ENCODE measurements around the gene USP31. TPM values are rescaled to one million over a fixed set of nuclear protein-coding genes. Genes with fewer than 3 reads are reported as not detected.

Gene USP31
- total and polyA plus RNA-seq, 2 experiments from 2014 or later, result 3.3 to 6.4 TPM

DNA sequence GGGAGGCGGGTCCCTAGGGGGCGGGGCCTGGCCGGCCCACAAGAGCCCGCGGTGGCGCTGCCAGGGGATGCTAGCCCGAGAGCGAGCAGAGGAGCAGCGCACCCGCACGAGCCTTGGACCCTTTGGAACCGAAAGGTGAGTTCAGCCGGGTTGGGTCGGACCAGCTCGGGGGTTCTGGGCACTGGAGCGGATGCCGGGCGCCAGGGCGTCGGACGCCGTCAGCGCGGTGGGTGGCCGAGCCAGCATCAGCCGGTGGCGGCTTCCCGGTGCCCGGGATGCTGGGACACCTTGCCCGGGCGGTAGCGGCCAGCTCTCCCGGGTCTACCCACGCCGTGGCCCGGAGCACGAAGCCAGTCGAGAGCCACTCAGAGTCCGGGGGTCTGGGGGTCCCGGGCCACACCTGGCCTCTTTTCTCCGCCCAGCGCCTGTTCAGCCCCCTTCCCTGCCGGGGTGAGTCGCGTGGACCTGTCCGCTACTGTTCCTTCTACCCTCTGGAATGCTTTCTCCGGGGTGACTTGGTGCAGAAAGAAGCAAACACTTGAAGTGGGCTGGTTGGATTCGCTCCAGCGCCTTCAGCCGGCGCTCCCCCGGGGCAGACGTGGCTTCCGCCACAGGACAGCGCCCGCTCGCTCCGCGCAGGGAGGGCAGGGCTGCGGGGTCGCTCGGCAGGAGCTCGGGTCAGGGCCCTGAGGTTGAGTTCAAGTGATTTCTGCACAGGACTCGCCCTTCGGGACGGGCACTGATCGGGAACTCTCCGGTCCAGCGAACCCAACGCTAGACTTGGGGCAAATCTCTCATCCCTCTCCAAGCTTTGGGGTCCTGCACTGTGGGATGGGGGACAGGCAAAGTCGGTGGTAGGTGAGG, 33.7 kb upstream of the USP31 start, which contains the start of gene SCNN1G:
Gene SCNN1G (plus strand): TSS at position 67 of the 864 bp plus-strand sequence. CDS start 3,527 bp downstream, outside the sequence.
- H3K4me2 ChIP-seq, result peak within 1 kb of the TSS; percentile 93
- no peaks in the 10 kb centered on the region for H4K20me1 ChIP-seq (ENCODE audit: insufficient read depth, poor library complexity, severe bottlenecking)
- WGBS (ENCODE audit: low lambda C conversion rate, missing lambda C conversion rate), result 7% methylated on average over 52 of the region's 71 CpGs
- H3K4me3 ChIP-seq, result no peak within 1 kb of the TSS
- no peaks in the 10 kb centered on the region for H3K36me3 ChIP-seq (replicated peaks; ENCODE audit: insufficient read depth, low read depth)
- no peak for TF ChIP-seq EZH2phosphoT487 (IDR thresholded peaks at IDR 0.05; ENCODE audit: low read depth, severe bottlenecking, unreplicated experiment)
- TF ChIP-seq, protein P1, sequence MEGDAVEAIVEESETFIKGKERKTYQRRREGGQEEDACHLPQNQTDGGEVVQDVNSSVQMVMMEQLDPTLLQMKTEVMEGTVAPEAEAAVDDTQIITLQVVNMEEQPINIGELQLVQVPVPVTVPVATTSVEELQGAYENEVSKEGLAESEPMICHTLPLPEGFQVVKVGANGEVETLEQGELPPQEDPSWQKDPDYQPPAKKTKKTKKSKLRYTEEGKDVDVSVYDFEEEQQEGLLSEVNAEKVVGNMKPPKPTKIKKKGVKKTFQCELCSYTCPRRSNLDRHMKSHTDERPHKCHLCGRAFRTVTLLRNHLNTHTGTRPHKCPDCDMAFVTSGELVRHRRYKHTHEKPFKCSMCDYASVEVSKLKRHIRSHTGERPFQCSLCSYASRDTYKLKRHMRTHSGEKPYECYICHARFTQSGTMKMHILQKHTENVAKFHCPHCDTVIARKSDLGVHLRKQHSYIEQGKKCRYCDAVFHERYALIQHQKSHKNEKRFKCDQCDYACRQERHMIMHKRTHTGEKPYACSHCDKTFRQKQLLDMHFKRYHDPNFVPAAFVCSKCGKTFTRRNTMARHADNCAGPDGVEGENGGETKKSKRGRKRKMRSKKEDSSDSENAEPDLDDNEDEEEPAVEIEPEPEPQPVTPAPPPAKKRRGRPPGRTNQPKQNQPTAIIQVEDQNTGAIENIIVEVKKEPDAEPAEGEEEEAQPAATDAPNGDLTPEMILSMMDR (IDR thresholded peaks at IDR 0.05; ENCODE audit: poor library complexity), result no peak
- TF ChIP-seq EZH2 (IDR thresholded peaks at IDR 0.05; ENCODE audit: borderline replicate concordance), result no peak
- DNase-seq (ENCODE audit: low spot score), result peak; percentile 16
- no peak within 1 kb of the TSS for H2AFZ ChIP-seq
- H3K27me3 ChIP-seq, result peaks cover 78% of the 10 kb centered on the region
- no peaks in the 10 kb centered on the region for H3K9me3 ChIP-seq (ENCODE audit: low read depth)
- no peak within 1 kb of the TSS for H3K27ac ChIP-seq
- no peaks in the 10 kb centered on the region for H3K9me2 ChIP-seq (replicated peaks; ENCODE audit: insufficient read depth)
- peaks cover 8% of the 10 kb centered on the region for H3K4me1 ChIP-seq (ENCODE audit: insufficient read depth)
- H3K79me2 ChIP-seq, result no peaks in the 10 kb centered on the region

DNA sequence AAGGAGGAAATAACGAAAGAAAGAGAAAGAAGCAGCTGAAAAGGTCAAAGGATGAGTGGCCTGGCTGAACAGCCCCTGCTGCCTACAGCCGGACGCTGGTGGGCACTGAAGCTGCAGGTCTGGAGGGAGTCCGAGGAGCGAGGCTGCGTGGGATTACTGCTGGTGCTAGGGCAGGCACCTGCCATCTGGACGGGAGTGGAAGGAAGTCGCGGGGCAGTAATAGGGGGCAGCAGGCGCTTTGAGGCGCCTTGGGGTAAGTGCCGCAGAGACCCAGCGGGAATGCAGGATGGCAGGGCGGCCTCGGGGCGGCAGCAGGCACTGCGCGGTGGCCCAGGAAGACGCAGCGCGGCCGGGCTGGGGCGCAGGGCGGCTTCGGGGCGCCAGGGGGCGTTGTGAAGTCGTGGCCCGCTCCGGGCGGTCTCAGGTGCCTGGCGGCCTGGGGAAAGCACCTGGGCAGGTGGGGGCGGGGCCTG, 33.0 kb upstream of the USP31 start:
- TF ChIP-seq, protein P1 (IDR thresholded peaks at IDR 0.05; ENCODE audit: poor library complexity), result peak; percentile 78
- TF ChIP-seq EZH2phosphoT487 (IDR thresholded peaks at IDR 0.05; ENCODE audit: low read depth, severe bottlenecking, unreplicated experiment) (no peak), EZH2 (IDR thresholded peaks at IDR 0.05; ENCODE audit: borderline replicate concordance) (no peak)
- Histone ChIP-seq H3K27me3 (peaks cover 72% of the 10 kb centered on the region), H4K20me1 (ENCODE audit: insufficient read depth, poor library complexity, severe bottlenecking) (no peaks in the 10 kb centered on the region), H3K79me2 (no peaks in the 10 kb centered on the region), H3K4me3 (no peak overlapping the region), H3K4me1 (ENCODE audit: insufficient read depth) (peaks cover 8% of the 10 kb centered on the region), H3K4me2 (peak overlapping the region; percentile 93), H3K27ac (no peak overlapping the region), H3K9me2 (replicated peaks; ENCODE audit: insufficient read depth) (no peaks in the 10 kb centered on the region), H2AFZ (no peak overlapping the region), H3K9me3 (ENCODE audit: low read depth) (no peaks in the 10 kb centered on the region), H3K36me3 (replicated peaks; ENCODE audit: insufficient read depth, low read depth) (no peaks in the 10 kb centered on the region)
- WGBS (ENCODE audit: low lambda C conversion rate, missing lambda C conversion rate), result 11% methylated on average over 17 of the region's 33 CpGs
- DNase-seq (ENCODE audit: low spot score), result peak; percentile 93

DNA sequence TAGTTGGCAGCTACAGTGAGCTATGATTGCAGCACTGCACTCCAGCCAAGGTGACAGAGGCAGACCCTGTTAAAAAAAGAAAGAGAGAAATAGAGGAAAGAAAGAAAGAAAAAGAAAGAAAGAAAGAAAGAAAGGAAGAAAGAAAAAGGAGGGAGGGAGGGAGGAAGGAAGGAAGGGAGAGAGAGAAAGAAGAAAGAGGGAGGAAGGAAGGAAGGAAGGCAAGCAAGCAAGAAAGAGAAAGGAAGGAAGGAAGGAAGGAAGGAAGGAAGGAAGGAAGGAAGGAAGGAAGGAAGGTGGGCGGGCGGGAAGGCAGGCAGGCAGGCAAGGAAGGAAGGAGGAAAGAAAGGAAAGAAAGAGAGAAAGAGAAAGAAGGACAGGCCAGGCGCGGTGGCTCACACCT, 32.3 kb upstream of the USP31 start:
- no peaks in the 10 kb centered on the region for H3K9me2 ChIP-seq (replicated peaks; ENCODE audit: insufficient read depth)
- no peaks in the 10 kb centered on the region for H4K20me1 ChIP-seq (ENCODE audit: insufficient read depth, poor library complexity, severe bottlenecking)
- no peak overlapping the region for H2AFZ ChIP-seq
- DNase-seq (ENCODE audit: low spot score), result no peak
- H3K36me3 ChIP-seq (replicated peaks; ENCODE audit: insufficient read depth, low read depth), result no peaks in the 10 kb centered on the region
- H3K9me3 ChIP-seq (ENCODE audit: low read depth), result no peaks in the 10 kb centered on the region
- H3K4me1 ChIP-seq (ENCODE audit: insufficient read depth), result peaks cover 8% of the 10 kb centered on the region
- H3K4me2 ChIP-seq, result no peak overlapping the region
- no peak overlapping the region for H3K27ac ChIP-seq
- TF ChIP-seq EZH2 (IDR thresholded peaks at IDR 0.05; ENCODE audit: borderline replicate concordance), result no peak
- WGBS (ENCODE audit: low lambda C conversion rate, missing lambda C conversion rate), result no CpG with 5 or more reads among the region's 4 CpGs
- H3K4me3 ChIP-seq, result no peak overlapping the region
- H3K27me3 ChIP-seq, result peaks cover 69% of the 10 kb centered on the region
- H3K79me2 ChIP-seq, result no peaks in the 10 kb centered on the region

- no peak overlapping the region for H3K4me2 ChIP-seq
- H3K4me1 ChIP-seq (ENCODE audit: insufficient read depth), result no peaks in the 10 kb centered on the region
- H3K79me2 ChIP-seq, result no peaks in the 10 kb centered on the region
- no peak overlapping the region for H3K4me3 ChIP-seq
- H2AFZ ChIP-seq, result no peak overlapping the region
- H3K36me3 ChIP-seq (replicated peaks; ENCODE audit: insufficient read depth, low read depth), result no peaks in the 10 kb centered on the region
- peaks cover 24% of the 10 kb centered on the region for H3K27me3 ChIP-seq
- no peak for DNase-seq (ENCODE audit: low spot score)
- no peaks in the 10 kb centered on the region for H3K9me3 ChIP-seq (ENCODE audit: low read depth)
- H3K9me2 ChIP-seq (replicated peaks; ENCODE audit: insufficient read depth), result no peaks in the 10 kb centered on the region
- H3K27ac ChIP-seq, result no peak overlapping the region
- TF ChIP-seq EZH2phosphoT487 (IDR thresholded peaks at IDR 0.05; ENCODE audit: low read depth, severe bottlenecking, unreplicated experiment) (no peak), EZH2 (IDR thresholded peaks at IDR 0.05; ENCODE audit: borderline replicate concordance) (no peak)
- TF ChIP-seq, protein P1 (IDR thresholded peaks at IDR 0.05; ENCODE audit: poor library complexity), result no peak
- H4K20me1 ChIP-seq (ENCODE audit: insufficient read depth, poor library complexity, severe bottlenecking), result no peaks in the 10 kb centered on the region
Measured at GRCh38 chr16:23175651-23176050, 26.4 kb upstream of the USP31 start.

All from hepatocyte (in vitro differentiated cells).